GM10266 (cell line): Measurements from ENCODE around the gene TXNDC16.
"Not testable (repeated sequence)": the region's sequence is repeated elsewhere in the genome, so short reads cannot be mapped to it uniquely, and the experiment has no call there.

Experiments
- DNase-seq: peaks from one replicate; pipeline ENCODE4 v3.0.0; 2012; ENCODE audit errors: extremely low spot score
- CTCF ChIP-seq: IDR thresholded peaks from 2 replicates; pipeline ENCODE4 v1.5.1; 2012; ENCODE audit warnings: mild to moderate bottlenecking, low read depth; ENCODE audit not compliant: control insufficient read depth, insufficient read depth; ENCODE audit errors: missing control alignments

Gene TXNDC16

GRCh38 chr14:52472728-52473127 is 79.6 kb downstream of the TXNDC16 start:
- no peak for DNase-seq
- no peak for TF ChIP-seq CTCF

GRCh38 chr14:52472251-52472650 is 80.1 kb downstream of the TXNDC16 start:
- DNase-seq, result not testable (repeated sequence)

- TF ChIP-seq CTCF, result no peak
- no peak for DNase-seq
These were observed 84.6 kb downstream of the TXNDC16 start for GRCh38 chr14:52467515-52468266.

GRCh38 chr14:52464175-52464574 is 88.1 kb downstream of the TXNDC16 start:
- TF ChIP-seq CTCF, result no peak

GRCh38 chr14:52463375-52463774 is 88.9 kb downstream of the TXNDC16 start:
- DNase-seq, result no peak
- TF ChIP-seq CTCF, result no peak

More at GRCh38 chr14:52464175-52464574, 88.1 kb downstream of the TXNDC16 start:
- DNase-seq, result no peak

GRCh38 chr14:52461721-52462120 is 90.6 kb downstream of the TXNDC16 start:
- no peak for DNase-seq
- TF ChIP-seq CTCF, result no peak

- no peak for TF ChIP-seq CTCF
- no peak for DNase-seq
These were observed 93.6 kb downstream of the TXNDC16 start for GRCh38 chr14:52458721-52459085.

- TF ChIP-seq CTCF, result no peak
- DNase-seq, result no peak
These were observed 94.9 kb downstream of the TXNDC16 start for GRCh38 chr14:52457411-52457810.
